Pons (tissue), 1 donor: ENCODE data around the gene NUB1.

Experiments
- DNase-seq: peaks from one replicate; pipeline ENCODE4 v3.0.0-alpha.2; 2016; ENCODE audit warnings: low spot score

Gene NUB1

GRCh38 chr7:151377406-151377805 is 35.8 kb downstream of the NUB1 start:
- DNase-seq, result no peak

- DNase-seq, result no peak
Observed at GRCh38 chr7:151378011-151378410, 36.4 kb downstream of the NUB1 start.

GRCh38 chr7:151378496-151379192 is 37.0 kb downstream of the NUB1 start:
- DNase-seq, result no peak

- DNase-seq, result no peak
Observed at GRCh38 chr7:151379193-151379520, 37.5 kb downstream of the NUB1 start.

- no peak for DNase-seq
Observed at GRCh38 chr7:151379534-151380198, 38.1 kb downstream of the NUB1 start.

GRCh38 chr7:151380199-151381097 is 38.8 kb downstream of the NUB1 start:
- no peak for DNase-seq

GRCh38 chr7:151381098-151381347 is 39.4 kb downstream of the NUB1 start:
- DNase-seq, result no peak

GRCh38 chr7:151381348-151382078 is 39.9 kb downstream of the NUB1 start:
- DNase-seq, result no peak

- DNase-seq, result no peak
Observed at GRCh38 chr7:151382079-151382885, 40.7 kb downstream of the NUB1 start.

- peak; percentile 8 for DNase-seq
Observed at GRCh38 chr7:151383638-151384351, 42.2 kb downstream of the NUB1 start.

GRCh38 chr7:151384352-151384697 is 42.7 kb downstream of the NUB1 start:
- no peak for DNase-seq

- no peak for DNase-seq
Observed at GRCh38 chr7:151384776-151385625, 43.4 kb downstream of the NUB1 start.

- DNase-seq, result no peak
Observed at GRCh38 chr7:151385626-151386300, 44.2 kb downstream of the NUB1 start.

- no peak for DNase-seq
Observed at GRCh38 chr7:151386301-151387160, 44.9 kb downstream of the NUB1 start.

GRCh38 chr7:151387161-151388006 is 45.8 kb downstream of the NUB1 start:
- no peak for DNase-seq

GRCh38 chr7:151388007-151388297 is 46.3 kb downstream of the NUB1 start:
- no peak for DNase-seq

- no peak for DNase-seq
Observed at GRCh38 chr7:151388430-151388829, 46.8 kb downstream of the NUB1 start.
